Measurements from ENCODE around the gene MAP1B. TPM values are rescaled to one million over a fixed set of nuclear protein-coding genes. Genes with fewer than 3 reads are reported as not detected.
"Not testable (repeated sequence)": the region's sequence is repeated elsewhere in the genome, so short reads cannot be mapped to it uniquely, and the experiment has no call there.

Gene MAP1B
- total RNA-seq, 1 donor from 2014 or later, result 593 TPM

DNA sequence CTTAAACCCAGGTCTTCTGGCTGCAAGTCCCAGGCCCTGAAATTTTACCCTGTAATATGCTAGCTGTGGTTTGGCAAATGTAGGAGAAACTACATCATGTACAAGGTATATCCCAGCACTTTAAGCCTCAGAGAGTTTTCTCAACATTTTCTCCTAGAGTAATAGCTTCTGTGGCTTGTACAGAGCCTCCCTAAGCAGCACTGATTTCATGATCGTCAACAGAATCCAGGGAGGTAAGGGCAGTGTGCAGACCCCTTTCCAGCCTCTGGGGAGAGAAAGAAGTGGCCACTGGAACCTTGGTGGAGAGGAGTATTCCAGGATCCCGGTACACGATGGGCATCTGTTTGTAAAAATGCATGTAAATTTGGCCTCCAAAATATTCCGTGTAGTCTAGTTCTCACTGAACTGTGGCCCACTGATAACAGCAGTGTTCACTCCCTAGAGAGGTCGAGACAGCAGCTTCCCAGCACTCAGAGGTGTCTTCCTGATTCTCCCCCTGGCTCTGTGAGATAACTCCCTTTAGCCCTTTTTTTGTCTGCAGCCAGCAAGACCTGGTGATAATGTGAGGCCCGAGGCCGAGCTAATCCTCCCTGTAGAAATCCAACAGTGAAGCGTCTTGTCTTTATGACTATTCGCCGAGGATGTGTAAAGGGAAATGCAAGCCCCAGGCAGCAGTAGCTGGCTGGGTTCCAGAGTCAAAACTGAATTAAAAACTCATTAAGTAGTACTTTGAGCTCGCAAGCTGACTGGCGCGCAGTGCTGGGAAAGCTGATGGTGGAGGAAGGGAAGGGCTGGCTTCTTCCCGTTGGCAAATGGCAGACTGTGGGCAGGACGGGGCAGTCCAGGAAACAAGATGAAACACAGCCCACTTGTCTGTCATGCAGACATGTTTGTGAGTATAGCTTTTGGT lies 59.0 kb downstream of the MAP1B start:
- peak; percentile 60 for DNase-seq

DNA sequence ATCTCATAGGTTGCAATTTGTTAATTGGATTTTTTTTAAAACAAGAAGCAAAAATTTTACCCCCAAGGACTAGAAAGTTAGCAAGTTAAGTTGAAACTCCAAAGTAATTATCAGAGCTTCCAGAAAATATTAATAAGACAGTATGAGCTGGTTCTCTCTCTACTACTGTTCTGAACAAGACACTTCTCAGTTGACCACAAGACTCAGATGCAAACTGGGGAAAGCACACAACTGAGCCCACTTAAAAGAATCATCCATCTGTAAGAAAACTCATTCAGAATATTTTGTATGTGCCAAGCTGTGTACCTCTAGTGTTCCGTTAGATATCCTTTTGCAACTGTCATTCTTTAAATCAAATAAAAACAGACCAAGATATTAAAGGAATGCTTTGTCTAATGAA lies 60.0 kb downstream of the MAP1B start:
- DNase-seq, result no peak

DNA sequence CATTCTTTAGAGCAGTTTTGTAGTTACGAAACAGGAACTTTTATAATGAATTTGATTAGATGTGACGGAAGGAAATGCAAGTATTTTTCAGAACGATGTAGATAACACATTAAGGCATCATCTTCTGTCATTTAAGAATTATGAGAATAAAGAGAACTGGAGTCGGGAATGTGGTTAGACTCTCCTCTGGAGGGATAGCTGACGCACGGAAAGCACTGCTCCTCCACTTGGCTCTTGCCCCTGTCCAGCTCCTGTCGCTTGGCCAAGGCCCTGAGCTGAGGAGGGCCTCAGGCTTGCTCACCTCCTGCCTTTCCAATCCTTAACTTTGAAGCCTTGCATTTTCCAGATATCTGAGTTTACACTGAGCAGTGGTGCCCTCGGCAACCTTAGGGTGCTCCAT lies 60.5 kb downstream of the MAP1B start:
- no peak for DNase-seq

DNA sequence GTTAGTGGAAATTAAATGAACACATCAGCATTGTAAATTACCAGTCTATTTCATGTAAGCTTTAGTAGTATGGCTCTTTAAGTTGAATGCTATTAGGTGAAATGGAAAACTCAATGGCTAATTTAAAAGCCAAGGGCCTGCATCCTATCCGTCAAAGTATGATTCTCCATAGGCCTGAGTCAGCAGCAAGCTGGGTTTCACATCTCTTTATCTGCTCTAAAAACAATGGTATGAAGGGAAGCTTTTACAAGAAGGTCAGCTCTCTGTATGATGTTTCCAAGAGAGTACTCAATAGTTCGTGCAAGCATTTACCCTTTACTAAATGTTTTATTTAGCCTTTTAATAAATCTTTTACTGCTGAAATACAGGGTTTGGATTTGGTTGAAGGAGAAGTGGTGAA lies 62.8 kb downstream of the MAP1B start:
- DNase-seq, result no peak

DNA sequence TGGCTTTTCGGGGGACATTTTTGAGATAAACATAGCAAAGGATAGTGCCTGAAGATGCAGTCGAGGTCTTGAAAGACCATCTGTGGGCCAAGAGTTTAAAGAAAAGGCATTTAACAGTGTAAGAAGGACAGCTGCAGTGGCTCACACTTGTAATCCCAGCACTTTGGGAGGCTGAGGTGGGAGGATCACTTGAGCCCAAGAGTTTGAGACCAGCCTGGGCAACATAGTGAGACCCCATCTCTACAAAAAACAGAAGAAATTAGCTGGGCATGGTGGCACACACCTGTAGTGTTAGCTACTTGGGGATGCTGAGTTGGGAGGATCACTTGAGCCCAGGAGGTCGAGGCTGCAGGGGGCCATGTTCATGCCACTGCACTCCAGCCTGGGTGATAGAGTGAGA lies 63.9 kb downstream of the MAP1B start:
- DNase-seq, result not testable (repeated sequence)

DNA sequence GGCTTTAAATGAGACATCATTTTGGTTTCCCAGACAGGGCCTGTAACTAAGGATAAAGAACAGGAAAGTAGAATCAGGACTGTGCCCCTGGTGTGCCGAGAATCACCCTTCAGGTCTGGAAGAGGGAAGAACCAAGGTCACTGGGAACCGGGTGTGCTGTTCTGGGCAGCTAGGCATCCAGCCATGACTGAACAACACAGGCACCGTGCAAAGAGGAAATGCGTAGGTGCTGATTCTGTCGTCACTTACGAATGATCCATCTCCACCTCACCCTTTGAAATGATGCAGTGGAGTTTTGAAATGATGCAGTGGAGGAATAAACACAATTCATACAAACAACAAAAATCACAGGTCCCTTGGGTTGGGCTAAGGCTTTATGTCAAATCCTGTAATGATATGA lies 64.4 kb downstream of the MAP1B start:
- DNase-seq, result no peak

DNA sequence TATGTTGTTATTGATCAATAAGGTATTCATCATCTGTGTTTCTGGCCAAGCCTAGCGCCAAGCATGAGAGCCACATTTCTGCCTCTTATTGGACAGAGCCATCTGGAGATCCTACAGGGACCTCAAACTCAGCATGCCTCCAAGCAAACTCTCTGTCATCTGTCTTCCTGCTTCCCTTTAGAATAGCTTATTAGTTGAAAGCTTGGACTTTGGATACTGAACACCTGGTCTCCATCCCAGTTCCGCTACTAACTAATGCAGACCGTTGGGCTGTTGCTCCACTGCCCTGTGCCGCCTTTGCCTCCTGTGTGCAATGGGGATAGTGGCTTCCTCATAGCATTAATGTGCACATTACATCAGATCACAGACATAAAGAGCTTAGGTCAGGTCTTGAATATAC lies 65.5 kb downstream of the MAP1B start:
- DNase-seq, result no peak

DNA sequence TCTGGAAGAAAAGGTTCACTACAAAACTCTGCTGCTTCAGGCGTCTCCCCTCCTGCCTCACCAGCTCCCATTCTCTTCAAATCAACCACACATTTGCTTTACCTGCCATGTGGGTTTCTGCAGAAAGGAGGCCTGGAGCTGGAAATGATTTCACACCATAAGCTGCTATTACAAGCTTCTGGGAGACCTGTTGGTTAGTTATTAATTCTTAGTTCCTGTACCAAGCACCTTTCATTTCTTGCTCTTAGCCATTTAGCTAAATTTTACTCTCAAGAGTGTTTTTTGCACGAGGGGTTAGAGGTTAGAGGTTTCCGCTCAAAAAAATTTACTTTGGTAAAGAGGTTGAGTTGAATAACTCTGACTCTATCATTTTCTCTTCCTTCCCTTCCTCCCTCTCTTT lies 70.3 kb downstream of the MAP1B start:
- no peak for DNase-seq

DNA sequence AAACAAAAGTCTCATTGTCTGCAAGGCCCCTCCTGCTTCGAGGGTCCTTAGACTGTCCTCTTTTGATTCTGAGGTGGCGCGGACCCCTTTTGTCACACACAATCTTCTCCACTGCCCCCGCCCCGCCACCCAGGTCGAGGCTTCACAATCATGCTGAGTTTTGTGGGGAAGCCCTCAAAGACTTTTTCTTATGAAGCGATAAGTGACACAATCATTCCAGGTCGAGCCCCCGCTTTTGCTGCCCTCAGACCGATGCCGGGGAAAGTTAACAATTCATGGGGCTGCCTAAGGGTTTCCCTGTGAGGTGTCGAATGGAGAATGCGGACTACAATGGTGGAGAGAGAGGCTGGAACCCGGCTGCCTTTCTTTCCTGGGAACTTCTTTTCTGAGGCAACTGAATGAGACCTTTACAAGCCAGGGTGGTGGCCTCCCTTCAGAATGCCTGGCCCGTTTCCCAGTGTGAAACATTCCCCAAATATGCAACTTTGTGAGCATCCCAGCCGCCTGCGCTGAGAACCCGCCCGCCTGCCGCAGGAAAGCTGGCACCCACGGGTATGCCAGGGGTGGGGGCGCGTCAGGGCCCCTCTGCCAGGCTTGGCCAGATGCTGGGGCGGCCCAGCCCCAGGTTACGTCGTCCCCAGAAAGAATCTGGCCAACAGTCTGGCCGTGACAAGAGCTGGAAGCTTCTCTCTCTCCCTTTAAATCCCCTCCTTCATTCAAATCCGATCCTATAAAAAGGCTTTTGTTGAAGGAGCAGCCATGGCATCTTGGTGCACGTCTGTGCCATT lies 71.9 kb downstream of the MAP1B start:
- DNase-seq, result peak; percentile 30

DNA sequence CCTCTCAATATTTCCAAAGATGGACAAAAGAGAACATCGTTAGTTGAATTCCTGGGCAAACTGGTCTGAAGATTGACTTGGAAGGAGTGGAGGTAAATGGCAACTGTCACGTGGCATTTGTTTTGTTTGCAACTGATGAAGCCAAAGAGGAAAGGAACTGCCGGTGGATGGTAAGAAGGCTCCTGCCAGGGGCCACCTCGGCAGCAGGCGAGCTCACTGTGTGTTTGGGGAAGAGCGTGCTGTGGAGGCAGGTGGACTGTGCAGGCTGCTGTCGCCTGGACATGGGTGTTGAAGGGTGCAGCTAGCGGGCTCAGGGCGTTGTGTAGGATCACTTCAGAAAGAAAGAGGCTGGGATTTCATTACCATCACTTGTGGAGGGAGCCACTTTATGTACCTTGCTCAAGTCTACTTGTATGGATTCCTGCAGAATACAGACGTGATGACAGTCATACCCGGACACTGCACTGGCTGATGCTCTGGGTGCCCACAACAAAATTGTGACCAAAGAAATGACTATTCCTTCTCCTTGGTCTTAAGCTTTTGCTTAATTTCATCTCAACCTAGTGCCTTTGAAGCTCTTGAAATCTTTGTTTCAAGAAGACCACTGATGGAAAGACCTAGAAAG lies 72.7 kb downstream of the MAP1B start:
- no peak for DNase-seq

DNA sequence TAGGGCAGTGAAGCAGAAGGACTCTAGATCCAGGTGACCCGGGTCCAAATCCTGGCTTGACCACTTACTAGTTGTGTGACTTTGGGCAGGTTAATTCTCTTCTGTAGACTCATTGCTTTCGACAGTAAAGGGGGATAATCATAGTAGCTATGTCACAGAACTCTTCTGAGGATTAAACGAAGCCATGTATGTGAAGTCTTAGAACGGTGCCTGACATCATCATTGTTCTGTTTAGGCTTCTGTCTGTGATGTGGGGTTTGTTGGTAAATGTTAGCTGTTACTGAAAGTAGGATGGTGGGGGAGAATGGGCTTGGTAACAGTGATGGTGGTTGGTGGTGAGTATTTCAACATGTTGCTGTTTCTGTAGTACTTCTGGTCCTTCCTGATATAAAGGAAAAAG lies 73.7 kb downstream of the MAP1B start:
- DNase-seq, result no peak

DNA sequence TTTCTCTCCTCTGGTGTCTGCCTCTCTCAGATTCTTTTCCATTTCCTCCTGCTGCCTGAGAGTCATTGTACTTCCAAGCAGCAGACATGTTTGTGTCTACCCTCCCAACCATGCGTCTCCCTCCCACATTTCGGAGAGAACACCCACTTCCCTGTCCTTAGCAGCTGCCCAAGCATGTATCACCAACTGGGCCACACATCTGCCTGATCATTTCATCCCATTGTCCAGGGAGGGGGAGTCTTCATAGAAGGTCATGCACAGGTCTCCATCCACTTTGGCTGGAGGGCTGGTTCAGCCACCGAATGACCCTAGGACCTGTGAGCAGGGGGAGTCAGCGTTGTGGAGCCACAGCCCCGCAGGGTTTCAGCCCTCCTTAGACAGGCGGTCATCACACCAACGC lies 75.4 kb downstream of the MAP1B start:
- no peak for DNase-seq

DNA sequence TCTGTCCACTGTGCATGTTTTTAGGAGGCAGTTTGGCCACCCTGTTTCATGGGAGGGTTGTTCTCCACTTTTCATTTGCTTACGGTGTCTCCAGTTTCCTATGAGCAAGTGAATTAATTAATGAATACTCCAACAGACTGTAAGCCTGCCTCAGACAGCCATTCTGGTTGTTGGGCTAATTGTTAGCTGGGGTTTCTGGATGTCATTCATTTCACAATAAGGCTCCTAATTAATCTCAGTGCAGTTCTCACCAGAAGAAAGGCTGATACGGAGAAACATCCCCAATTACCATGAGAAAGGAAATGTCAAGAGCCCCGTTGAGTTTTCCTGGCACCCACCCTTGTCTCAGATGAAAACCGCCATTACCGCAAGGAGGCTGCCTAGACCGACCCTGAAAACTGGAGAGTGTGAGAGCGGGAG lies 75.8 kb downstream of the MAP1B start:
- DNase-seq, result no peak

DNA sequence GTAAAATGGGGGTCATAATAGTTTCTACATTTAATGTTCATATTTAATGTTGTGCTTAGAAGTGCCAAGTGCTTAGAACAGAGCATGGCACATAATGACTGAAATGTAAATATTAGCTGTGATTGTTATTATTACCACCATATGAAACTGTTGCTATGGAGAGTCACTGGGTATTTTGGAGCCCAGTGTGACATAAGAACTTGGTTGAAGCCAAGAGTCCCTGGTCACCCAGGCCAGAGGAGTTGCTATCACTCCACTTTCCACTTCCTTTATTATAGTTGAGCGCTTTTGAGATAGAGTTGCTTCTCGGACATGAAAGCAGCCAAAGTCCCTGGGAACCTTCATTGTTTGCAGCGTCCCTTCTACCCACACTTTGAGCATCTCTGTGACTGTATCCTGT lies 77.1 kb downstream of the MAP1B start:
- no peak for DNase-seq

DNA sequence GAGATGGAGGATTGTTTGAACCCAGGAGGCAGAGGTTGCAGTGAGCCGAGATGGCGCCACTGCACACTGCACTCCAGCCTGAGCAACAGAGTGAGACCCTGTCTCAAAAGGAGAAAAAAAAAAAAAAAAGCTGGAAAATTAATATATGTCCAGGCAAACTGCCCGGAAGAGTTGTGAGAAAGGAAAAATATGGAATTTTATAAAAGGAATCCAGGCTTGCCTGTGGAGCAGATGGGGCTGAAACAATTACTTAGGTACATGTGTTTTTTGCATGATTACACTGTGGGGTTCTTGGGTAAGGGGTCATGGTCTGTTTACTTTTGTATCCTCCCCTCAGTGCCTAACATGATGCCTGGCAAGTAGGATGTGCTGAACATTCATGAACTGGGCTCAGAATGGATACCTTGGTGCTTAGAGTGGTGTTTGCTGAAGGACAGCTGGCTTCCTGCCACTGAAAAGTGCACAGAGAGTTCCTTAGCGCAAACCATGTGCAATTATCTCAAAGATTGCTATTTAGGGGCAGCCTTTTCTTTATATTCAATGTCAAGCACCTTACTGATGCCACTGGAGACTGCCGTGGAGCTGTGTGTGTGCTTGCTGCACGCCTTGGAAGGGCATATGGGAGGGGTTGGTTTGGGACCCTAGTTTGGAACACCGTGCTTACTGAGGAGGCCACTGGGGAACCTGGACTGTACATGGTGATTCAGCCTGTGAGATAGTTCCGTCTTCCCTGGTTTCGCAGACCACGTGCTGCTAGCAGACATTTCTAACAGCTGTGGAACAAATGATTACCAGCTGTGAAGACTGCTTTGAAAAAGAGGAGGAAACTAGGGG lies 78.4 kb downstream of the MAP1B start:
- DNase-seq, result no peak

DNA sequence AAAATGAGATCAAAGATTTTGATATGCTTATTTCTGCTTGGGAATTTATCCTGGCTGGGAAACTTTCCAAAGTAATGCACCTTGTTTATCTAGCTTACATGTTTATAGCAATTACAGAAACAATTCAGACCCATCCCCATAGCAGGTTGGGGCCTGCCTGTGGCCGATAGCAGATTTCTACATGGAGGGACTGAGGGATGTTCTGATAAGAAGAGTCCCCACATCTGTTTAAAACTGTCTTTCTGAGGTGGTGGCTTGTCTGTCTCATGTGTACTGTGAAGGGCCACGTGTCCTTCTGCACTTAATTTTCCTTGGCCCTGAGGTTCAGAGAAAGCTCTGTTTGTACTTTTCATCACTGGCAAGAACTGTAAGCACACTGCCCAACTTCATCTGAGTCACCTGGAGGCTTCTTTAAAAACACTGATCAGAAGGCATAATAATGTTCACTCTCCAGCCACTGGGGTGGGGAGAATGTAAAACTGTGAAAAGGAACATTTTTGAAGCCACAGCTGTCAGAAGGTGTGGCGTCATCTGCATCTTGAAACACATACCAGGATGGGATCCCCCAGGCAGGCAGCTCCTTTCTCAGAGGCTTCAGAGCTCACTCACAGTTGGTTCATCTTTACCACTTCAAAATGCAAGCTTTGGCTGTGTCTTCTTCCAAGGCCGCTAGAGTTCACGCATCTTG lies 80.3 kb downstream of the MAP1B start:
- no peak for DNase-seq

DNA sequence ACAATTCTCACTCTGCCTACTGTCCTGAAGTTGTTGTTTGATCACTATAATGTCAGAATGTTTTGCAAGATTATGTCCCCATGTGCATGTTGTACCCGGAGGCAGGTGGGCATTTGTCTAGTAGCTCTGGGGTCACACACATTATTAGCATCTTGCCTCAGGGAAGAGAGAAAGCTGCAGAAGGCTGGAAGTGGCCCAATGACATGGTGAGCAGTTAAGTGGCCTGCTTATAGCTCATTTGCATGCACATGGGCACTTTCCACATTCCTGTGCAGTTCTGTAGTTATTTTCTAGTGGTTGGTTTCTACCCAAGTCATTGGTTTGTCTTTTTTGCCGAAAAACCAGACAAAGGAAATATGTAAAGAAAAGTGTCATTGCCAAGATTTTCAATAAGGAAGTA lies 80.9 kb downstream of the MAP1B start:
- no peak for DNase-seq

DNA sequence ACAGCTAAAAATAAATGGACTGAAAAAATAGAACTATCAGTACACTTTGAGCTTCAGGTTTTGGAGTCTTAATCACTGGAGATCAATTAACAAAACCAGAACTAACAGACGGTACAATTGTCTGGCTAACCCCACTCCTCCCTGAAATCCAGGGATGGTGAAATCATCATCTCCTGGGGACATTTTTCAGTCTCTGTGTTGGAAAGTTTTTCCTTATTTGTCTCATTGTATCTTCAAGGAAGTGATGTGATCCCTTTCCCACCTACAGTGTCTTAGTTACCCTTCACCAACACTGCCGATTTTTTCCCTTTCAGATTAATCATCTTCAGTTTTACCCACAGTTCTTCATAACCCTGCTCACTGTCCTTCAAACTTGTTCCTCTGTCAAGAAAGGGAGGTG lies 81.9 kb downstream of the MAP1B start:
- no peak for DNase-seq

DNA sequence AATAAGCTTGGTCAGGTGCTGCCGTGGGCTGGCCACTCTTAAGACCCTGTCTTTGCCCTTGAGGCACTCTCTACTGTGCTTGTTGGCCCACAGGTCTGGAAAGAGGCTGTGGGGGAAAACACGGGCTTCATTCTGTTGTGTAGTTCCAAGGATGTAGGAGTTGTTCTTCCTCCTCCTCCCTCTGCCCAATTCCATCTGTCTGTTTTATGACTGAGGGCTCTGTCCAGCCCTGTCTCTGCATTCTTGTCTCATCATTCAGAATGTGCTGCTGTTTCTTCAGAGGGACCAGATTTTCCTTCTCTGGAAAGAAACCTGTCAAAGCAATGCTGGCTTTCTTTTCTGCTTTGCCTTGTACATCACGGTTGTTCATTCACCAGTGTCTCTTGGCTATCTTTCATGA lies 84.1 kb downstream of the MAP1B start:
- no peak for DNase-seq

DNA sequence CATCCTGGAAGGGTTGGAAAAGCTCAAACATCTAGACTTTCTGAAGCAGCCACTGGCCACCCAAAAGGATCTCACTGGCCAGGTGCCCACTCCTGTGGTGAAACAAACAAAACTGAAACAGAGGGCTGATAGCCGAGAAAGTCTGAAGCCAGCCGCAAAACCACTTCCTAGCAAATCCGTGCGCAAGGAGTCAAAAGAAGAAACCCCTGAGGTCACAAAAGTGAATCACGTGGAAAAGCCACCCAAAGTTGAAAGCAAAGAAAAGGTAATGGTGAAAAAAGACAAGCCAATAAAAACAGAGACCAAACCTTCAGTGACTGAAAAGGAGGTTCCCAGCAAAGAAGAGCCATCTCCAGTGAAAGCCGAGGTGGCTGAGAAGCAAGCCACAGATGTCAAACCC lies 87.6 kb downstream of the MAP1B start:
- DNase-seq, result no peak

DNA sequence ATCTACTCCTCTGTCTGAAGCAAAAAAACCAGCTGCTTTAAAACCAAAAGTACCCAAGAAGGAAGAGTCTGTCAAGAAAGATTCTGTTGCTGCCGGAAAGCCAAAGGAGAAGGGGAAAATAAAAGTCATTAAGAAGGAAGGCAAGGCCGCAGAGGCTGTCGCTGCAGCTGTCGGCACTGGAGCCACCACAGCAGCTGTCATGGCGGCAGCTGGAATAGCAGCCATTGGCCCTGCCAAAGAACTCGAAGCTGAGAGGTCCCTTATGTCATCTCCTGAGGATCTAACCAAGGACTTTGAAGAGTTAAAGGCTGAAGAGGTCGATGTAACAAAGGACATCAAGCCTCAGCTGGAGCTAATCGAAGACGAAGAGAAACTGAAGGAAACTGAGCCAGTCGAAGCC lies 88.3 kb downstream of the MAP1B start:
- DNase-seq, result no peak

DNA sequence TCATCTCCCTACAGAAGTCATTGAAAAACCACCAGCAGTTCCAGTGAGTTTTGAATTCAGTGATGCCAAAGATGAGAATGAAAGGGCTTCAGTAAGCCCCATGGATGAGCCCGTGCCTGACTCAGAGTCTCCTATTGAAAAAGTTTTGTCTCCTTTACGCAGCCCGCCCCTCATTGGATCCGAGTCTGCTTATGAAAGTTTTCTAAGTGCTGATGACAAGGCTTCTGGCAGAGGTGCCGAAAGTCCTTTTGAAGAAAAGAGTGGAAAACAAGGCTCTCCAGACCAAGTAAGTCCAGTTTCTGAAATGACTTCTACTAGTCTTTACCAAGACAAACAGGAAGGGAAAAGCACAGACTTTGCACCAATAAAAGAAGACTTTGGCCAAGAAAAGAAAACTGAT lies 90.1 kb downstream of the MAP1B start:
- DNase-seq, result no peak

All from occipital lobe (tissue), 2 donors.